Measurements from ENCODE around the gene GOLT1B. TPM values are rescaled to one million over a fixed set of nuclear protein-coding genes. Genes with fewer than 3 reads are reported as not detected.

GOLT1B gene
- total RNA-seq, 1 donor from 2014 or later = 34.6 TPM

- DNase-seq (ENCODE audit: low spot score) = no peak
Observed at GRCh38 chr12:21521541-21521940, 20.0 kb downstream of the GOLT1B start.

DNA sequence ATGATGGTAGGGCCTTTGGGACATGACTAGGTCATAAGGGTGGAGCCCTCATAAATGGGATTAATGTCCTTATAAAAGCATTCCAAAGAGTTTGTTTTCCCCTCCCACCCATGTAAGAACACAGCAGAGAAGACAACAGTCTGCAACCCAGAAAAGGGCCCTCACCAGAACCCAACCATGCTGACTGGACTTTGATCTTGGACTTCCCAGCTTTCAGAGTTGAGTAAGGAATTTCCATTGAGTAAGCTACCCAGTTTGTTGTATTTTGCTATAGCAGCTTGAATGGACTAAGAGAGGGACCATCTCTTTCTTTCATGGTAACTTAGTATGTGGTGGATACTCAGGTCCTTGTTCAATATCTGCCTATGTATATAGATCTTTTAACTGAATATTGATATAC, 21.6 kb downstream of the GOLT1B start:
- DNase-seq (ENCODE audit: low spot score) = no peak

- no peak for DNase-seq (ENCODE audit: low spot score)
Observed at GRCh38 chr12:21526053-21526452, 24.5 kb downstream of the GOLT1B start, which contains the start of gene SPX. SPX (plus strand) TSS chr12:21526296; CDS start chr12:21526473, 177 bp downstream.

- DNase-seq (ENCODE audit: low spot score) = no peak
Observed at GRCh38 chr12:21526721-21527345, 25.2 kb downstream of the GOLT1B start.

DNA sequence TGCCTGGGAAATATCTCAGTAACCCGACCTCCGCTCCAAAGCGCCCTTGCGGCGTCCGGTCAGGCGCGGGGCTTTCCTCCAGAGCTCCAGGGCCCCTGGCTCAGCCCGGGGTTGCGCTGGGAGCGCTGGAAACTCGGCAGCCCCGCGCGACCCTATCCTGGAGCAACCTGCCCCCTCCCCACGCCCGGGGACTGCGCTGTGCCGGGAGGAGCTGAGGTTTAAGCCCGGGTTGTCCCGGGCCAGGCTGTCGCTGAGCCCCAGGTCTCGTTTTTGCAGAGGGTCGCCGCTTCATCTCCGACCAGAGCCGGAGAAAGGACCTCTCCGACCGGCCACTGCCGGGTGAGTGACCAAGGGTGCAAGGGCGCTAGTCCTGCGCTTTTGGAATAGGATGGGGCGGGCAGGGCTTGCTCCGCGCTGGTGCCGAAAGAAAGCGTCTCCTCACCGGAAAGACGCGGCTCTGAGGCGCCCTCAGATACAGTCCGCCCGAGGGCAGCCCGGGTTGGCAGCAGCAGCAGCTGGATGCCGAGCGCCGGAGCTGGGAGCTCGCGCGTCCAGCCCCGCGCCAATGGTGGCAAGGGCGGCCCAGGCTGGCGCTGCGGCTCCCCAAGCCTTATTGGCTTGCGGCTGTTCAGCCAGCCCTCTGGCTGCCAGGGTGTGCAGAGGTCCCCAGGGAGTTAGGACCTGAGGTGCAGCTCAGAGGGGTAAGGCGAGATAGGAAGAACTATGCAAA, 26.0 kb downstream of the GOLT1B start:
- no peak for DNase-seq (ENCODE audit: low spot score)

DNA sequence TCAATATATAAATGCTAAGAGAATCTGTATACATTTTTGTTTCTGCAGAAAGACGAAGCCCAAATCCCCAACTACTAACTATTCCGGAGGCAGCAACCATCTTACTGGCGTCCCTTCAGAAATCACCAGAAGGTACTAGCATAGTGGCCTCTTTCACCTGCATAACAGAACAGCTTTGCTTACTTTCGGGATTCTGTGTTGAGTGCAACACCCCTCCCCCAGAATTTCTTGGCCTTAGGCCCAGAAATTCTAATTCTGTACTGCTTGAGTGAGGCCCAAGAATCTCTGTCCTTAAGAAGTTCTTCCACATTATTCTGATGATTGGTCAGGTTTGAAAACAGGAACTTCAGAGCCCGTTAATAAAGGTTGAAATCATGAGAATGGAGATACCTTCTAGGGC, 27.4 kb downstream of the GOLT1B start:
- no peak for DNase-seq (ENCODE audit: low spot score)

GRCh38 chr12:21529456-21529855, 27.9 kb downstream of the GOLT1B start:
- no peak for DNase-seq (ENCODE audit: low spot score)

GRCh38 chr12:21538061-21538653, 36.6 kb downstream of the GOLT1B start:
- DNase-seq (ENCODE audit: low spot score) = no peak

GRCh38 chr12:21539797-21540196, 38.2 kb downstream of the GOLT1B start:
- DNase-seq (ENCODE audit: low spot score) = no peak

- DNase-seq (ENCODE audit: low spot score) = no peak
Observed at GRCh38 chr12:21541773-21542172, 40.2 kb downstream of the GOLT1B start.

DNA sequence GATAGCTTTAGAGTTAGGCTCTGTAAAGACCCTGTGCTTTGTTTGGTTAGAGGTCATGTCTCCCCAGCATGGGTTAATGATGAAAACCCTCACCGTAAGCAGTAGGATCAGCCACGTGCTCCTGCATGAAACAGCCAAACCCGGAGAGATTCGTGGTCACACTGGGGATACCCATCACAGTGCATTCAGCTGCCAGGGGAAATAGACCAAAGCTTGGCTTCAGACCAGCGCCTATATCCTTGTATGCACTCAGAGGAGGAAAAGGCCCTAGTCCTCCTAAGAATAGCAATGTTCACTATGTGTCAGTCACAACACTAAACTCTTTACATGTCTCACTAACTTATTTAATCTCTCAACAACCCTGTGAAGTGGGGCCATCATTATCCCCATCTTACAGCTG, 40.8 kb downstream of the GOLT1B start:
- no peak for DNase-seq (ENCODE audit: low spot score)

DNA sequence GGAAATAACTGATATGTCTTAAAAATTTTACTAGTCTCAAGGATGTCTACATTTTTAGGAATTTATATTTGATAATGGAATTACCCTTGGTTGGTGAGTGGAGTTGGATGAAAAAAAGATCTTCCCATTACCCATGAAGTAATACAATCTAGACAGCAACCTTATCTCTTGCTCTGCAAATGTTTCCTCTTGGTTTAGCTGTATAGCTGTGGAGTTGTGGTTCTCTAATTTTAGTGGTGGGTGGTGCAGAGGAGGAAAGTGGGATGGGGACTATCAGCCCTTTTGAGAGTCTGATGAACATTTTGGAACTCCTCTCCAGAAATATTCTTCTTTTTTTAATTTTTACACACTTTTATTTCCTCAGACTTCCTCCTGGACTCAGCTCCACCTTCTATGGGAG, 41.6 kb downstream of the GOLT1B start:
- no peak for DNase-seq (ENCODE audit: low spot score)

GRCh38 chr12:21545557-21545956, 44.0 kb downstream of the GOLT1B start:
- DNase-seq (ENCODE audit: low spot score) = no peak

DNA sequence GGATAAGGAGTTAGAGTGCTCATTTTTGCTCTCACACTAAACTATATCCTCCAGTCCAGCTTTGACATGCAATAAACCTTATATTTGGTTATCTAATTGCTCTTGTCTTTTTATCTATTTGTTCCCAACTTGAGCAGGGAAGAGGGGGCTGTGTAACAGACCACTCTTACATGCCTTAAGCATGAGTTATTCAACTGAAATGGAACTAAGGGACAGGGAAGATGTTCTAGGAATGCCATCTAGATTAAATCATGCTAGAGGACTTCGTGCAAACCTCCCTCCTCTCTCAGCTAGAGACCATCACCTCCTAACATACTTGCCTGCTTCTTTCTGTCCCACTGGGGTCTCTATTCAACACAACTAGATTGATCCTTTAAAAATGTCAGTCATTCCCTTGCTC, 45.1 kb downstream of the GOLT1B start:
- DNase-seq (ENCODE audit: low spot score) = no peak

GRCh38 chr12:21547437-21547836, 45.8 kb downstream of the GOLT1B start:
- DNase-seq (ENCODE audit: low spot score) = no peak

DNA sequence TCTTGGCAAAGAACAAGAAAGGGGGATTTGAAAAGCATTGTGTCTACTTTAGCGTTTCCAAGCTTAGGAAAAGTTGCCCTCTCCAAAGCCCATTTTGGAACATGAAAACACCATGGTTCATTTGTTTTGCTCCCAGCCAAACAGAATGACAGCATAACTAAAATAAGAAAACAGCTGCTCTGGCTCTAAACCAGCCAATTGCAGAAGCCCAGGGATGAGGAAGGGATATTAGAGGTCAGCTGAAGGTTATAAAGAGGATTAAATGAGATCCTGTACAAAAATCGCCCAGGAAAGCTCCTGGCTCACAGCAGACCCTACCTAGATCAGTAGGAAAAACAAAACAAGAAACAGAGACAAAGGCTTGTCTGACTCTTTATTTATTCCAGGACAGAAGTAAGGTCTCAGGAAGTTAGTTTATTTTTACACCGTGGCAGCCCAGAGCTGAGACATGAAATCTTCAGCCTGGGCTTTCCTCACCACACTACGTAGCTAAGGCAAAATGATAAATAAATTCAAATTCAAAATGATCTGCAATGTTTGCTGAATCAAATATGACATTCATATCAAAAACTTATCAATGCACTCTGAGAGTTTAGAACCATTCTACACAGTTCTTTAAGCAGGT, 50.4 kb downstream of the GOLT1B start:
- DNase-seq (ENCODE audit: low spot score) = no peak

GRCh38 chr12:21552635-21553328, 51.2 kb downstream of the GOLT1B start:
- DNase-seq (ENCODE audit: low spot score) = no peak

GRCh38 chr12:21553329-21553675, 51.7 kb downstream of the GOLT1B start:
- no peak for DNase-seq (ENCODE audit: low spot score)

DNA sequence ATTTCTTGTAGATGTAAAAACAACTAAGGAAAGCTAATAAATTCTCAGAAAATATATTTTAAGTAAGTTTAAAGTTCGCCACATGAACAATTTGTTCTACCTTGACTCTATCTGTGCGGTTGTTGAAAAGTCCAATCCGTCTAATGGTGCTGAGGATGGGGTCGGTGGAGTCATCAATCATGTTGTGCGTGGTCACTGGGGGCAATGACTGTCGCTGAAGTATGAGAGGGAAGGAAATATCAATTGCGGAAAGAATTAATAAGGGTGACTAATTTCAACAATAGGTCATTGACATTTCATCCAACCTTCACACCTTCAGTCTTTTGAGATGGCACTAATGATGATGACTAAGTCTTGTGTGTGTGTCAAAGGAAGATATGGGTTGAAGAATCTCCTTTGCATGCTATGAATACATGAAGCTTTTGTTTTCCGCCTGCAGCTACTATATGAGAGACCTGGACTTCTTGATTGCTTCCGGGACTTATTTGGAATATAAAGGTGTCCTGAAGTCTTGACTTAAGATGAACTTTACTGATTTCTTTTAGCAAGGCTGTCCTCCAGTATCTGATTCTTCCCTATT, 56.6 kb downstream of the GOLT1B start:
- DNase-seq (ENCODE audit: low spot score) = no peak

DNA sequence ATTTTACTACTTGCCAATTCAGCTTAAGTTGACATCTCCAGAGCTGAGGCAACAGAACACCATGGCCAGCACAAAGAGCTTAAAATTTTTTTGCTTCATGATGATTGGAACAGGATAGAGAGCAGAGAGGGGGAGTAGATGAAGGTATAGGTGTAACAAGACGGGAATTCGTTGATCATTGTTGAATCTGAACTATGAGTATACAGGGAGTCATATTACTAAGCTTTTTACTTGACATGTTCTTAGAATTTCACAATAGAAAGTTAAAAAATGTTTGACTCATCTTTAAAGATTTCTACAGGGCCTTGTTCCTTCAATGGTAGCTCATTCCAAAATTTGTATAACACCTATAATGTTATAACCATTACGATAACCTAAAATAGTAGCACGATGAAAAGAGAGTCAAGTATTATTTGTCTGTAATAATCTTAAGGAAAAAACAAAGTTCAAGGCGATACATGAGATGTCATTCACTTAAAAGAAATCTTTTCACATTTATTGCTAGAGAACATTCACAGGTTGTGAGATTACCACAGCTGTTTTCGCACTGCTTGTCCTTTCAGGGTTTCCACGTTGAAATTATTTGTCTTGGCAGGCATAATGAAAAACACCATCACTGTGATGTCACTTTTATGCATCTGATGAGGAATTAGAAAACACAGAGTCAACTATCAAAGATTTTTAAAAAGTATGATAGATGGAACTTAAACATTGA, 58.4 kb downstream of the GOLT1B start:
- no peak for DNase-seq (ENCODE audit: low spot score)

- DNase-seq (ENCODE audit: low spot score) = no peak
Observed at GRCh38 chr12:21561158-21561557, 59.6 kb downstream of the GOLT1B start.

All from mesenteric fat pad (tissue), 1 donor.